GM23338 (cell line): Measurements from ENCODE around the gene MUC5AC. TPM values are rescaled to one million over a fixed set of nuclear protein-coding genes. Genes with fewer than 3 reads are reported as not detected.

Source experiments
- ATAC-seq: fragments of 200-7000 bp; cut with Tn5 transposase; 3 replicates; pipeline ENCODE4 v1.9.1; 2020
- DNase-seq: peaks from one replicate; pipeline ENCODE4 v3.0.0-alpha.2; 2015; ENCODE audit warnings: low spot score
- H2AFZ ChIP-seq: fragments of 200-600 bp; sonication (generic); 2 replicates; pipeline ENCODE4 v1.8.0; 2016; ENCODE audit warnings: antibody characterized with exemption, mild to moderate bottlenecking, moderate library complexity
- H3F3A ChIP-seq: fragments of 200-600 bp; sonication (generic); replicated peaks from 2 replicates; pipeline ENCODE4 v1.8.0; 2017; ENCODE audit warnings: antibody characterized with exemption, mixed run types, low read depth
- H3K27ac ChIP-seq: fragments of 200-600 bp; sonication (generic); 2 replicates; pipeline ENCODE4 v1.6.1; 2016; ENCODE audit warnings: low read depth
- H3K27me3 ChIP-seq: fragments of 200-600 bp; sonication (generic); 2 replicates; pipeline ENCODE4 v1.8.0; 2016; ENCODE audit warnings: mild to moderate bottlenecking, mixed run types, moderate library complexity; ENCODE audit not compliant: insufficient read depth
- H3K36me3 ChIP-seq: fragments of 200-600 bp; sonication (generic); 2 replicates; pipeline ENCODE4 v1.8.0; 2016; ENCODE audit warnings: mild to moderate bottlenecking; ENCODE audit not compliant: insufficient read depth
- H3K4me1 ChIP-seq: fragments of 200-600 bp; sonication (generic); 2 replicates; pipeline ENCODE4 v1.8.0; 2016; ENCODE audit warnings: mild to moderate bottlenecking, moderate library complexity; ENCODE audit not compliant: insufficient read depth
- H3K4me2 ChIP-seq: fragments of 200-600 bp; sonication (generic); 2 replicates; pipeline ENCODE4 v1.7.1; 2017; ENCODE audit warnings: mixed run types
- H3K4me3 ChIP-seq: fragments of 200-600 bp; sonication (generic); 2 replicates; pipeline ENCODE4 v1.6.1; 2016; ENCODE audit warnings: mixed run types
- H3K79me2 ChIP-seq: fragments of 200-600 bp; sonication (generic); replicated peaks from 2 replicates; pipeline ENCODE4 v1.8.0; 2017; ENCODE audit warnings: mild to moderate bottlenecking; ENCODE audit not compliant: insufficient read depth
- H3K9me2 ChIP-seq: fragments of 200-600 bp; sonication (generic); 2 replicates; pipeline ENCODE4 v1.8.0; 2017; ENCODE audit not compliant: insufficient read depth
- H4K20me1 ChIP-seq: fragments of 200-600 bp; sonication (generic); replicated peaks from 2 replicates; pipeline ENCODE4 v1.8.0; 2017; ENCODE audit warnings: mild to moderate bottlenecking; ENCODE audit not compliant: insufficient read depth
- H3K27ac Mint-ChIP-seq: 2 replicates; pipeline ENCODE4 v1.8.0; 2020; ENCODE audit warnings: inconsistent platforms, mild to moderate bottlenecking, moderate library complexity, mixed read lengths
- H3K27me3 Mint-ChIP-seq: 3 replicates; pipeline ENCODE4 v1.8.0; 2022; ENCODE audit warnings: low read depth, mild to moderate bottlenecking, moderate library complexity, mixed read lengths, inconsistent platforms; ENCODE audit not compliant: insufficient read depth, poor library complexity
- H3K36me3 Mint-ChIP-seq: 3 replicates; pipeline ENCODE4 v1.8.0; 2021; ENCODE audit warnings: low read depth, mild to moderate bottlenecking, inconsistent platforms, moderate library complexity, mixed read lengths
- H3K4me1 Mint-ChIP-seq: 3 replicates; pipeline ENCODE4 v1.8.0; 2020; ENCODE audit warnings: mild to moderate bottlenecking, inconsistent platforms, mixed read lengths
- H3K4me3 Mint-ChIP-seq: 3 replicates; pipeline ENCODE4 v1.8.0; 2021; ENCODE audit warnings: moderate library complexity, mild to moderate bottlenecking, inconsistent platforms, mixed read lengths
- H3K9me3 Mint-ChIP-seq: 3 replicates; pipeline ENCODE4 v1.8.0; 2020; ENCODE audit warnings: moderate library complexity, mild to moderate bottlenecking, inconsistent platforms, mixed read lengths
- CREB1 ChIP-seq: fragments of 250-450 bp; sonication (Bioruptor Pico); IDR thresholded peaks from 2 replicates; pipeline ENCODE4 v1.5.0; 2020; ENCODE audit warnings: low read depth, mild to moderate bottlenecking, moderate library complexity
- EZH2 ChIP-seq: fragments of 200-600 bp; sonication (generic); IDR thresholded peaks from one replicate; pipeline ENCODE4 v1.8.0; 2017; ENCODE audit warnings: antibody characterized with exemption, mild to moderate bottlenecking, low read depth; ENCODE audit not compliant: unreplicated experiment
- EZH2phosphoT487 ChIP-seq: fragments of 200-600 bp; sonication (generic); IDR thresholded peaks from one replicate; pipeline ENCODE4 v1.8.1; 2018; ENCODE audit warnings: antibody characterized with exemption; ENCODE audit not compliant: unreplicated experiment
- JUNB ChIP-seq: IDR thresholded peaks from one replicate; pipeline ENCODE4 v1.6.1; 2016; ENCODE audit warnings: antibody characterized with exemption; ENCODE audit not compliant: unreplicated experiment
- NANOG ChIP-seq: IDR thresholded peaks from 2 replicates; pipeline ENCODE4 v1.6.1; 2016; ENCODE audit warnings: antibody characterized with exemption, borderline replicate concordance
- POLR2AphosphoS5 ChIP-seq: IDR thresholded peaks from 2 replicates; pipeline ENCODE4 v1.6.1; 2016; ENCODE audit warnings: antibody characterized with exemption, low read depth
- STAT1 ChIP-seq: IDR thresholded peaks from one replicate; pipeline ENCODE4 v1.6.1; 2016; ENCODE audit warnings: antibody characterized with exemption; ENCODE audit not compliant: unreplicated experiment
- ZNF114 ChIP-seq: fragments of 250-450 bp; sonication (Bioruptor Pico); IDR thresholded peaks from 2 replicates; pipeline ENCODE4 v1.5.0; 2020; ENCODE audit warnings: mild to moderate bottlenecking, moderate library complexity
- ZNF331 ChIP-seq: fragments of 250-450 bp; sonication (Bioruptor Pico); IDR thresholded peaks from 2 replicates; pipeline ENCODE4 v1.5.0; 2020; ENCODE audit warnings: low read depth, mild to moderate bottlenecking, moderate library complexity
- polyA plus RNA-seq: library from polyadenylated mRNA; unstranded; fragments of >200 nt; fragmentation: Nextera tagmentation; extraction: Ambion mirVana; gene quantifications from 2 replicates; pipeline ENCODE4 v1.2.1, GENCODE V29; 2016
- total RNA-seq: library from RNA; depleted of rRNA; stranded (reverse); fragments of >200 nt; shearing (Covaris generic); gene quantifications from 2 replicates; pipeline ENCODE4 v1.2.3, GENCODE V29; 2014
- TF ChIP-seq, protein P1 (sequence below): fragments of 250-450 bp; sonication (Bioruptor Pico); IDR thresholded peaks from 2 replicates; pipeline ENCODE4 v1.5.0; 2020; ENCODE audit warnings: mild to moderate bottlenecking, moderate library complexity
- TF ChIP-seq, protein P2 (sequence below): IDR thresholded peaks from one replicate; pipeline ENCODE4 v1.6.1; 2018; ENCODE audit warnings: antibody characterized with exemption; ENCODE audit not compliant: unreplicated experiment
- TF ChIP-seq, protein P3 (sequence below): IDR thresholded peaks from 2 replicates; pipeline ENCODE4 v1.6.1; 2016; ENCODE audit warnings: antibody characterized with exemption
- TF ChIP-seq, protein P4 (sequence below), 2 experiments: fragments of 200-600 bp in 1 of 2; sonication (generic) in 1 of 2; conservative IDR thresholded peaks; 2 replicates each; pipeline versions ENCODE4 v1.5.1 to v1.6.1; 2016 to 2017; ENCODE audit warnings: antibody characterized with exemption in 2 of 2, low read depth in 2 of 2, mild to moderate bottlenecking in 2 of 2, moderate library complexity in 1 of 2

The MUC5AC gene
- total and polyA plus RNA-seq, 2 experiments from 2014 or later = not detected

DNA sequence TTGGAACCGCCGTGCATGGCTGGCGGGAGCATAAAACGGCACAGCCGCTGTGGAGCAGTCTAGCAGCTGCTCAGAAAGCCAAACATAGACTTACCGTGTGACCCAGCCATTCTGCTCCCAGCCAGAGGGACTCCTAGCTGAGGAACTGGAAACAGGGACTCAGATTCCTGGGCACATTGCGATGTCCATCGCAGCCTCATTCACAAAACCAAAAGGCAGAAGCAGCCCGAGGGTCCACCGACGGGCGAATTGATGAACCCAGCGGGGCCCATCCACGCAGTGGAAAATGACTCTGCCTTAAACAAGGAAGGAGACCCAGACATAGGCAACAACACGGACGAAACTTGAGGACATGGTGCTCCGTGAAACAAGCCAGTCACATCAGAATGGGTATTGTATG is 59.4 kb downstream of the MUC5AC start (continued):
- TF ChIP-seq, protein P1, sequence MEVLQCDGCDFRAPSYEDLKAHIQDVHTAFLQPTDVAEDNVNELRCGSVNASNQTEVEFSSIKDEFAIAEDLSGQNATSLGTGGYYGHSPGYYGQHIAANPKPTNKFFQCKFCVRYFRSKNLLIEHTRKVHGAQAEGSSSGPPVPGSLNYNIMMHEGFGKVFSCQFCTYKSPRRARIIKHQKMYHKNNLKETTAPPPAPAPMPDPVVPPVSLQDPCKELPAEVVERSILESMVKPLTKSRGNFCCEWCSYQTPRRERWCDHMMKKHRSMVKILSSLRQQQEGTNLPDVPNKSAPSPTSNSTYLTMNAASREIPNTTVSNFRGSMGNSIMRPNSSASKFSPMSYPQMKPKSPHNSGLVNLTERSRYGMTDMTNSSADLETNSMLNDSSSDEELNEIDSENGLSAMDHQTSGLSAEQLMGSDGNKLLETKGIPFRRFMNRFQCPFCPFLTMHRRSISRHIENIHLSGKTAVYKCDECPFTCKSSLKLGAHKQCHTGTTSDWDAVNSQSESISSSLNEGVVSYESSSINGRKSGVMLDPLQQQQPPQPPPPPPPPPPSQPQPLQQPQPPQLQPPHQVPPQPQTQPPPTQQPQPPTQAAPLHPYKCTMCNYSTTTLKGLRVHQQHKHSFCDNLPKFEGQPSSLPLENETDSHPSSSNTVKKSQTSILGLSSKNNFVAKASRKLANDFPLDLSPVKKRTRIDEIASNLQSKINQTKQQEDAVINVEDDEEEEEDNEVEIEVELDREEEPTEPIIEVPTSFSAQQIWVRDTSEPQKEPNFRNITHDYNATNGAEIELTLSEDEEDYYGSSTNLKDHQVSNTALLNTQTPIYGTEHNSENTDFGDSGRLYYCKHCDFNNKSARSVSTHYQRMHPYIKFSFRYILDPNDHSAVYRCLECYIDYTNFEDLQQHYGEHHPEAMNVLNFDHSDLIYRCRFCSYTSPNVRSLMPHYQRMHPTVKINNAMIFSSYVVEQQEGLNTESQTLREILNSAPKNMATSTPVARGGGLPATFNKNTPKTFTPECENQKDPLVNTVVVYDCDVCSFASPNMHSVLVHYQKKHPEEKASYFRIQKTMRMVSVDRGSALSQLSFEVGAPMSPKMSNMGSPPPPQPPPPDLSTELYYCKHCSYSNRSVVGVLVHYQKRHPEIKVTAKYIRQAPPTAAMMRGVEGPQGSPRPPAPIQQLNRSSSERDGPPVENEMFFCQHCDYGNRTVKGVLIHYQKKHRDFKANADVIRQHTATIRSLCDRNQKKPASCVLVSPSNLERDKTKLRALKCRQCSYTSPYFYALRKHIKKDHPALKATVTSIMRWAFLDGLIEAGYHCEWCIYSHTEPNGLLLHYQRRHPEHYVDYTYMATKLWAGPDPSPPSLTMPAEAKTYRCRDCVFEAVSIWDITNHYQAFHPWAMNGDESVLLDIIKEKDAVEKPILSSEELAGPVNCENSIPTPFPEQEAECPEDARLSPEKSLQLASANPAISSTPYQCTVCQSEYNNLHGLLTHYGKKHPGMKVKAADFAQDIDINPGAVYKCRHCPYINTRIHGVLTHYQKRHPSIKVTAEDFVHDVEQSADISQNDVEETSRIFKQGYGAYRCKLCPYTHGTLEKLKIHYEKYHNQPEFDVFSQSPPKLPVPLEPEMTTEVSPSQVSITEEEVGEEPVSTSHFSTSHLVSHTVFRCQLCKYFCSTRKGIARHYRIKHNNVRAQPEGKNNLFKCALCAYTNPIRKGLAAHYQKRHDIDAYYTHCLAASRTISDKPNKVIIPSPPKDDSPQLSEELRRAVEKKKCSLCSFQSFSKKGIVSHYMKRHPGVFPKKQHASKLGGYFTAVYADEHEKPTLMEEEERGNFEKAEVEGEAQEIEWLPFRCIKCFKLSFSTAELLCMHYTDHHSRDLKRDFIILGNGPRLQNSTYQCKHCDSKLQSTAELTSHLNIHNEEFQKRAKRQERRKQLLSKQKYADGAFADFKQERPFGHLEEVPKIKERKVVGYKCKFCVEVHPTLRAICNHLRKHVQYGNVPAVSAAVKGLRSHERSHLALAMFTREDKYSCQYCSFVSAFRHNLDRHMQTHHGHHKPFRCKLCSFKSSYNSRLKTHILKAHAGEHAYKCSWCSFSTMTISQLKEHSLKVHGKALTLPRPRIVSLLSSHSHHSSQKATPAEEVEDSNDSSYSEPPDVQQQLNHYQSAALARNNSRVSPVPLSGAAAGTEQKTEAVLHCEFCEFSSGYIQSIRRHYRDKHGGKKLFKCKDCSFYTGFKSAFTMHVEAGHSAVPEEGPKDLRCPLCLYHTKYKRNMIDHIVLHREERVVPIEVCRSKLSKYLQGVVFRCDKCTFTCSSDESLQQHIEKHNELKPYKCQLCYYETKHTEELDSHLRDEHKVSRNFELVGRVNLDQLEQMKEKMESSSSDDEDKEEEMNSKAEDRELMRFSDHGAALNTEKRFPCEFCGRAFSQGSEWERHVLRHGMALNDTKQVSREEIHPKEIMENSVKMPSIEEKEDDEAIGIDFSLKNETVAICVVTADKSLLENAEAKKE (CRISPR knock-in tag) = no peak

DNA sequence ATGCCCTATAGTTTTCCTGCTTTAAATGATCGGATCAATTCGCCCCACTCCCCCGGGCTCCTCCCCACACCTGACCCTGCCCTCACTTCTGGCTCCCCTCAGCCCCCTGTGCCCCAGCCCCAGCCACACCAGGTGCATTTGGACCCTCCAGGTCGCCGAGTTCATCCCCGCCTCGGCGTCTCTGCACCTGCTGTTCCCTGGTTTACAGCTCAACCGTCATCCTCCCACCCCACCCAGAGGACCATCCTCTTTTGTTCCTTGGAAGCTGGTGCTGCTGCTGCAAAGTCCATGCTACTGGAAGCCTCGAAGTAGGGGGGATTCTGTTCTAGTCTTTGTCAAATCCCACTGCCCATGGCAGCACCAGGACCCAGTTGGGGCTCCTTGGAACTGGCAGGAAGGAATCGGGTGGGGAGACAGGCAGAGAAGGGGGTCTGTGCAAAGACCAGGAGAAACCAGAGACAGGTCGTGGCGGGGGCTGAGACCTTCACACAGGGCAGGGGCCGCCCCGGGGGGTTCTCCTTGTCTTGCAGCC is 60.6 kb downstream of the MUC5AC start:
- no peaks in the 10 kb centered on the region for H3K9me2 ChIP-seq
- peaks cover 2% of the 10 kb centered on the region; the same call in 2 of the 3 replicates for H3K9me3 Mint-ChIP-seq
- no peak for ATAC-seq
- H3K27me3 Mint-ChIP-seq = peaks cover 6% of the 10 kb centered on the region
- H4K20me1 ChIP-seq = no peaks in the 10 kb centered on the region
- H3K36me3 ChIP-seq = no peaks in the 10 kb centered on the region
- no peak overlapping the region for H3K27ac Mint-ChIP-seq
- H3K4me1 Mint-ChIP-seq = no peaks in the 10 kb centered on the region; the same call in 2 of the 3 replicates
- no peak overlapping the region for H2AFZ ChIP-seq
- no peak overlapping the region for H3K27ac ChIP-seq
- no peaks in the 10 kb centered on the region for H3K79me2 ChIP-seq
- H3F3A ChIP-seq = no peaks in the 10 kb centered on the region
- no peak for DNase-seq
- no peak overlapping the region for H3K4me3 Mint-ChIP-seq
- H3K4me1 ChIP-seq = no peaks in the 10 kb centered on the region
- H3K36me3 Mint-ChIP-seq = no peaks in the 10 kb centered on the region
- no peaks in the 10 kb centered on the region for H3K27me3 ChIP-seq
- H3K4me2 ChIP-seq = no peak overlapping the region
- H3K4me3 ChIP-seq = no peak overlapping the region
- no peak for TF ChIP-seq CREB1 (CRISPR knock-in tag)
- TF ChIP-seq ZNF331 (CRISPR knock-in tag) = no peak
- TF ChIP-seq ZNF114 (CRISPR knock-in tag) = no peak
- TF ChIP-seq, protein P2, sequence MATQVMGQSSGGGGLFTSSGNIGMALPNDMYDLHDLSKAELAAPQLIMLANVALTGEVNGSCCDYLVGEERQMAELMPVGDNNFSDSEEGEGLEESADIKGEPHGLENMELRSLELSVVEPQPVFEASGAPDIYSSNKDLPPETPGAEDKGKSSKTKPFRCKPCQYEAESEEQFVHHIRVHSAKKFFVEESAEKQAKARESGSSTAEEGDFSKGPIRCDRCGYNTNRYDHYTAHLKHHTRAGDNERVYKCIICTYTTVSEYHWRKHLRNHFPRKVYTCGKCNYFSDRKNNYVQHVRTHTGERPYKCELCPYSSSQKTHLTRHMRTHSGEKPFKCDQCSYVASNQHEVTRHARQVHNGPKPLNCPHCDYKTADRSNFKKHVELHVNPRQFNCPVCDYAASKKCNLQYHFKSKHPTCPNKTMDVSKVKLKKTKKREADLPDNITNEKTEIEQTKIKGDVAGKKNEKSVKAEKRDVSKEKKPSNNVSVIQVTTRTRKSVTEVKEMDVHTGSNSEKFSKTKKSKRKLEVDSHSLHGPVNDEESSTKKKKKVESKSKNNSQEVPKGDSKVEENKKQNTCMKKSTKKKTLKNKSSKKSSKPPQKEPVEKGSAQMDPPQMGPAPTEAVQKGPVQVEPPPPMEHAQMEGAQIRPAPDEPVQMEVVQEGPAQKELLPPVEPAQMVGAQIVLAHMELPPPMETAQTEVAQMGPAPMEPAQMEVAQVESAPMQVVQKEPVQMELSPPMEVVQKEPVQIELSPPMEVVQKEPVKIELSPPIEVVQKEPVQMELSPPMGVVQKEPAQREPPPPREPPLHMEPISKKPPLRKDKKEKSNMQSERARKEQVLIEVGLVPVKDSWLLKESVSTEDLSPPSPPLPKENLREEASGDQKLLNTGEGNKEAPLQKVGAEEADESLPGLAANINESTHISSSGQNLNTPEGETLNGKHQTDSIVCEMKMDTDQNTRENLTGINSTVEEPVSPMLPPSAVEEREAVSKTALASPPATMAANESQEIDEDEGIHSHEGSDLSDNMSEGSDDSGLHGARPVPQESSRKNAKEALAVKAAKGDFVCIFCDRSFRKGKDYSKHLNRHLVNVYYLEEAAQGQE = no peak
- no peak for TF ChIP-seq EZH2
- TF ChIP-seq JUNB = no peak
- TF ChIP-seq POLR2AphosphoS5 = no peak
- TF ChIP-seq NANOG = no peak
- TF ChIP-seq EZH2phosphoT487 = no peak
- TF ChIP-seq, protein P3, sequence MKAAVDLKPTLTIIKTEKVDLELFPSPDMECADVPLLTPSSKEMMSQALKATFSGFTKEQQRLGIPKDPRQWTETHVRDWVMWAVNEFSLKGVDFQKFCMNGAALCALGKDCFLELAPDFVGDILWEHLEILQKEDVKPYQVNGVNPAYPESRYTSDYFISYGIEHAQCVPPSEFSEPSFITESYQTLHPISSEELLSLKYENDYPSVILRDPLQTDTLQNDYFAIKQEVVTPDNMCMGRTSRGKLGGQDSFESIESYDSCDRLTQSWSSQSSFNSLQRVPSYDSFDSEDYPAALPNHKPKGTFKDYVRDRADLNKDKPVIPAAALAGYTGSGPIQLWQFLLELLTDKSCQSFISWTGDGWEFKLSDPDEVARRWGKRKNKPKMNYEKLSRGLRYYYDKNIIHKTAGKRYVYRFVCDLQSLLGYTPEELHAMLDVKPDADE = no peak
- TF ChIP-seq, protein P4, sequence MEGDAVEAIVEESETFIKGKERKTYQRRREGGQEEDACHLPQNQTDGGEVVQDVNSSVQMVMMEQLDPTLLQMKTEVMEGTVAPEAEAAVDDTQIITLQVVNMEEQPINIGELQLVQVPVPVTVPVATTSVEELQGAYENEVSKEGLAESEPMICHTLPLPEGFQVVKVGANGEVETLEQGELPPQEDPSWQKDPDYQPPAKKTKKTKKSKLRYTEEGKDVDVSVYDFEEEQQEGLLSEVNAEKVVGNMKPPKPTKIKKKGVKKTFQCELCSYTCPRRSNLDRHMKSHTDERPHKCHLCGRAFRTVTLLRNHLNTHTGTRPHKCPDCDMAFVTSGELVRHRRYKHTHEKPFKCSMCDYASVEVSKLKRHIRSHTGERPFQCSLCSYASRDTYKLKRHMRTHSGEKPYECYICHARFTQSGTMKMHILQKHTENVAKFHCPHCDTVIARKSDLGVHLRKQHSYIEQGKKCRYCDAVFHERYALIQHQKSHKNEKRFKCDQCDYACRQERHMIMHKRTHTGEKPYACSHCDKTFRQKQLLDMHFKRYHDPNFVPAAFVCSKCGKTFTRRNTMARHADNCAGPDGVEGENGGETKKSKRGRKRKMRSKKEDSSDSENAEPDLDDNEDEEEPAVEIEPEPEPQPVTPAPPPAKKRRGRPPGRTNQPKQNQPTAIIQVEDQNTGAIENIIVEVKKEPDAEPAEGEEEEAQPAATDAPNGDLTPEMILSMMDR (conservative IDR thresholded peaks at IDR 0.05; ENCODE audit: low read depth in 2 of 2) = no peak
- TF ChIP-seq STAT1 = no peak
